Measurements from ENCODE around the gene ESRRB. TPM values are rescaled to one million over a fixed set of nuclear protein-coding genes. Genes with fewer than 3 reads are reported as not detected.

The ESRRB gene
- total RNA-seq, 1 experiment from 2014 or later = not detected

DNA sequence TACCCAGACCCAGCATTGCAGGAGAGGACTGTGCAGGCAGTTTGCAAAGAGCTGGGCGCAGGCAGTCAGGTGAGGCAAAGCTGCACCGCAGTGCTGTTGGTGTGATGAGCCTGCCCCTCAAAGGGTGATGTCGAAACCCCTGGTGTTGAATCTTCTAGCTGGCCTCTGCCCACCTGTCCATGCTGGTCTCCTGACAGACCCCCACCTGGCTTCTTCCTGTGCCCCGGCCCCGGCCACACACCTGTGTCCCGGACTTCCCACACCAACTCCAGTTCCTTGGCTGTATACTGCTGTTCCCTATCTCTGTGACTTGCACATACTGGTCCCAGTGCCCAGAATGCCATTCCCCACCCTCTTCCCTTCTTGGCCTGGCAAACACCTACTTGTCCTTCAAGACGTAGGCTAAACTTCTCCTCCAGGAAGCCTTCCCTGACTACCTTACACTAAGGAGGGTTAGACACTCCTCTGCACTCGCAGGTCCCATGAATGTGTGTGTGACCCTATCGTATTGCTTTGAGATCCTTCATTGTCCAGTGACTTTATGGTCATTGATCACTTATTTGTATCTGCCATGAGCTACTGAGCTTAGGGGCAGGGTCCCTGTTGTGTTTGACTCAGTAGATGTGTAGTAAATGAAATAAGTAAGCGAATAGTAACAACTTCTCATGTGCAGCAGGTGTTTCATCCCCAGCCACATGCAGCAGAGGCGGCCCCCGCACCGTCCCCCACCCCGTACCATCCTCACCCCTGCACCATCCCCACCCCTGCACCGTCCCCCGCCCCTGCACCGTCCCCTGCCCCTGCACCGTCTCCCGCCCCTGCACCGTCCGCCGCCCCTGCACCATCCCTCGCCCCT is 37.4 kb downstream of the ESRRB start:
- Histone ChIP-seq H3K27ac (no peak overlapping the region), H2AFZ (no peak overlapping the region), H3K4me3 (no peak overlapping the region), H3K4me1 (replicated peaks; ENCODE audit: insufficient read depth) (no peaks in the 10 kb centered on the region), H4K20me1 (ENCODE audit: insufficient read depth) (no peaks in the 10 kb centered on the region), H3K9me3 (ENCODE audit: insufficient read depth, low read depth) (no peaks in the 10 kb centered on the region), H3K9me2 (ENCODE audit: insufficient read depth) (no peaks in the 10 kb centered on the region), H3K4me2 (no peak overlapping the region), H3F3A (ENCODE audit: insufficient read depth, low read depth) (no peaks in the 10 kb centered on the region), H3K79me2 (ENCODE audit: low read depth) (no peaks in the 10 kb centered on the region), H3K27me3 (ENCODE audit: insufficient read depth, low read depth) (peaks cover 93% of the 10 kb centered on the region), H3K36me3 (ENCODE audit: low read depth) (no peaks in the 10 kb centered on the region)
- DNase-seq = no peak
- intact Hi-C loops (cut with micrococcal nuclease; ENCODE audit: unreplicated experiment) = no loop called here
- no peak for TF ChIP-seq EZH2 (IDR thresholded peaks at IDR 0.05; ENCODE audit: low read depth)
- TF ChIP-seq, protein P1, sequence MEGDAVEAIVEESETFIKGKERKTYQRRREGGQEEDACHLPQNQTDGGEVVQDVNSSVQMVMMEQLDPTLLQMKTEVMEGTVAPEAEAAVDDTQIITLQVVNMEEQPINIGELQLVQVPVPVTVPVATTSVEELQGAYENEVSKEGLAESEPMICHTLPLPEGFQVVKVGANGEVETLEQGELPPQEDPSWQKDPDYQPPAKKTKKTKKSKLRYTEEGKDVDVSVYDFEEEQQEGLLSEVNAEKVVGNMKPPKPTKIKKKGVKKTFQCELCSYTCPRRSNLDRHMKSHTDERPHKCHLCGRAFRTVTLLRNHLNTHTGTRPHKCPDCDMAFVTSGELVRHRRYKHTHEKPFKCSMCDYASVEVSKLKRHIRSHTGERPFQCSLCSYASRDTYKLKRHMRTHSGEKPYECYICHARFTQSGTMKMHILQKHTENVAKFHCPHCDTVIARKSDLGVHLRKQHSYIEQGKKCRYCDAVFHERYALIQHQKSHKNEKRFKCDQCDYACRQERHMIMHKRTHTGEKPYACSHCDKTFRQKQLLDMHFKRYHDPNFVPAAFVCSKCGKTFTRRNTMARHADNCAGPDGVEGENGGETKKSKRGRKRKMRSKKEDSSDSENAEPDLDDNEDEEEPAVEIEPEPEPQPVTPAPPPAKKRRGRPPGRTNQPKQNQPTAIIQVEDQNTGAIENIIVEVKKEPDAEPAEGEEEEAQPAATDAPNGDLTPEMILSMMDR (conservative IDR thresholded peaks at IDR 0.05) = no peak
- no TSS peak for BruUV-seq (replicated peaks)
- POLR2A ChIA-PET (ENCODE audit: unreplicated experiment) = no interaction called here
- CTCF ChIA-PET = no interaction called here

DNA sequence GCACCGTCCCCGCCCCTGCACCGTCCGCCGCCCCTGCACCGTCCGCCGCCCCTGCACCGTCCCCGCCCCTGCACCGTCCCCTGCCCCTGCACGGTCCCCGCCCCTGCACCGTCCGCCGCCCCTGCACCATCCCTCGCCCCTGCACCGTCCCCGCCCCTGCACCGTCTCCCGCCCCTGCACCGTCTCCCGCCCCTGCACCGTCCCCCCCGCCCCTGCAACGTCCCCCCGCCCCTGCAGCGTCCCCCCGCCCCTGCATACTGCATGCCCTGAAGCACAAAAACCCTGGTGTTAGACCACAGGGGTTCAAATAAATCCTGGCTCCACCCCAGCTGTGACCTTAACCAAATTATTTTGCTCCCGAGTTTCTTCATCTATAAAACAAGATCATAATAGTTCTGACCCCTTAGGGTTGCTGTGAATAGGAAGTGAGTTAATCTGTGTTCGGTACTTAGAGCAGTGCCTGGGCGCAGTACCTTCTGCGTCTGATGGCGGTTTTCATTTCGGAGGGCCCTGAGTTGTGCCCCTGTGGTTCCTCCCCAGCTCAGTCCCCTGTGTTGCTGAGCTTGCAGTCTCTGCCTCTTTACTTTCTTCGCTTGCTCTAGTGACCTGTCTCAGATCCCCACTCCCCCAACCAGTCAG is 38.1 kb downstream of the ESRRB start:
- Histone ChIP-seq H3K9me3 (ENCODE audit: insufficient read depth, low read depth) (no peaks in the 10 kb centered on the region), H3K9me2 (ENCODE audit: insufficient read depth) (no peaks in the 10 kb centered on the region), H3K36me3 (ENCODE audit: low read depth) (no peaks in the 10 kb centered on the region), H3F3A (ENCODE audit: insufficient read depth, low read depth) (no peaks in the 10 kb centered on the region), H4K20me1 (ENCODE audit: insufficient read depth) (no peaks in the 10 kb centered on the region), H3K27me3 (ENCODE audit: insufficient read depth, low read depth) (peaks cover 93% of the 10 kb centered on the region), H2AFZ (no peak overlapping the region), H3K4me2 (no peak overlapping the region), H3K27ac (no peak overlapping the region), H3K4me1 (replicated peaks; ENCODE audit: insufficient read depth) (no peaks in the 10 kb centered on the region), H3K4me3 (no peak overlapping the region), H3K79me2 (ENCODE audit: low read depth) (no peaks in the 10 kb centered on the region)
- TF ChIP-seq, protein P1 (conservative IDR thresholded peaks at IDR 0.05) = no peak
- no peak for TF ChIP-seq EZH2 (IDR thresholded peaks at IDR 0.05; ENCODE audit: low read depth)
- POLR2A ChIA-PET (ENCODE audit: unreplicated experiment) = no interaction called here
- CTCF ChIA-PET = no interaction called here
- no peak for DNase-seq
- no TSS peak for BruUV-seq (replicated peaks)
- intact Hi-C loops (cut with micrococcal nuclease; ENCODE audit: unreplicated experiment) = no loop called here

DNA sequence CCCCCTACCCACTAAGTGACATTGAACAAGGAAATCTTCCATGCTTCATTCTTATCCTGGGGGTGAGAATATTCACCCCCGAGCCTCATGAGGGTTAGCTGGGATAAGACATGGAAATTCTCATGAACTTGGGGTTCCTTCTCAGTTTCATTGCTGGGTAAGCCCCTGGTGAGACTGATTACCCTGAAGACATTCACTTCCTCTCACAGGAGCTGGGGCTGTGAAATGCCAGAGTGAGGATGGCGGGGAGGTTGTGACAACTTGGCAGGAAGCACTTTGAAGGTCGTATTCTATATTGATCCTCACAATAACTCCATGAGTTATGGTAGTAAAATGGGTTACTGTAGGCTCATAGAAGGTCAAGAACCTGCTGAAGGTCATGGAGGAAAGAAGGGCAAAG is 43.5 kb downstream of the ESRRB start:
- no peaks in the 10 kb centered on the region for H3K4me1 ChIP-seq (replicated peaks; ENCODE audit: insufficient read depth)
- H2AFZ ChIP-seq = no peak overlapping the region
- POLR2A ChIA-PET (ENCODE audit: unreplicated experiment) = no interaction called here
- no peaks in the 10 kb centered on the region for H3K9me3 ChIP-seq (ENCODE audit: insufficient read depth, low read depth)
- CTCF ChIA-PET = no interaction called here
- H3K27ac ChIP-seq = no peak overlapping the region
- no peaks in the 10 kb centered on the region for H4K20me1 ChIP-seq (ENCODE audit: insufficient read depth)
- H3F3A ChIP-seq (ENCODE audit: insufficient read depth, low read depth) = no peaks in the 10 kb centered on the region
- no TSS peak for BruUV-seq (replicated peaks)
- TF ChIP-seq, protein P1 (conservative IDR thresholded peaks at IDR 0.05) = no peak
- no peak for TF ChIP-seq EZH2 (IDR thresholded peaks at IDR 0.05; ENCODE audit: low read depth)
- H3K4me2 ChIP-seq = no peak overlapping the region
- H3K36me3 ChIP-seq (ENCODE audit: low read depth) = no peaks in the 10 kb centered on the region
- H3K79me2 ChIP-seq (ENCODE audit: low read depth) = no peaks in the 10 kb centered on the region
- H3K9me2 ChIP-seq (ENCODE audit: insufficient read depth) = no peaks in the 10 kb centered on the region
- H3K4me3 ChIP-seq = no peak overlapping the region
- no peak for DNase-seq
- peaks cover 94% of the 10 kb centered on the region for H3K27me3 ChIP-seq (ENCODE audit: insufficient read depth, low read depth)
- intact Hi-C loops (cut with micrococcal nuclease; ENCODE audit: unreplicated experiment) = no loop called here
